OCI-M2 (cell line): ENCODE measurements around the gene ADAMTSL5.
"Not testable (repeated sequence)": the region's sequence is repeated elsewhere in the genome, so short reads cannot be mapped to it uniquely, and the experiment has no call there.

Source experiments
- DNase-seq: peaks from one replicate; lab custom pipeline; 2025; ENCODE audit not compliant: unreplicated experiment; lab: John Stamatoyannopoulos, UW

ADAMTSL5 gene

DNA sequence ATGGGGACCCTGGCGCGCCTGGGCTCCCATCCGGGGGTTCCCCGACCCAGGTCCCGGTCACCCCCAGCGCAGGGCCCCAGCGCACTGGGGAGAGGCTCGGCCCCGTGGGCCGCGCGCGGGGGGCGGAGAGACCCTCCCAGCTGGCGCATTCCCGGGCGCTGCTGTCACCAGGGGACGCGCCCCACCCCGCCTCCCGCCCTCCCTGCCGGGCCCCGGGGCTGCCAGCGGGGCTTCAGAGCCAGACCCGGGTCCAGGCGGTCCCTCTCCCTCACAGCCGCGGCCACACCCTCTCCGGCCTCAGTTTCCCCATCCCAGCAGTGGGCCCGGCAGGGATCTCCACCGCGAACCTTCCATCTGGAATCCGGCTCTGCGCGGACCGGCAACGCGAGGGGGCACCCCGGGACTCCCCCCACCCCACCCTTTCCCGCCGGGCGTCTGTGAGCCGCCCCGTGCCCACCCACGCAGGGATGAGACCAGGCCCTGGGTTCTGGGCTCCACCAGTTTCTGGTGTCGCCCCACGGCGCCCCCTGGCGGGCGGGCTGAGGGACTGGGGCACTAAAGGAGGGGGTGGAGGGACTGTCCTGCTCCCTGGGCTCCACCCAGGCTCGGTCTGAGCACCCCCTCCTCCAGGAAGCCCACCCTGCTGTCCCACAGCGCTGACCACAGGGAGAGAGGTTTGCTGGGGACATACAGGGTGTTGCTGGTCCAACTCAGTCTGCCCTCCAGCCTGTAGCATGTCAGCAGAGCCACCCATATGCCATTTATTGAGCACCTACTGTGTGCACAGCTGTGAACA is 878 bp upstream of the ADAMTSL5 start:
- DNase-seq, result no peak

DNA sequence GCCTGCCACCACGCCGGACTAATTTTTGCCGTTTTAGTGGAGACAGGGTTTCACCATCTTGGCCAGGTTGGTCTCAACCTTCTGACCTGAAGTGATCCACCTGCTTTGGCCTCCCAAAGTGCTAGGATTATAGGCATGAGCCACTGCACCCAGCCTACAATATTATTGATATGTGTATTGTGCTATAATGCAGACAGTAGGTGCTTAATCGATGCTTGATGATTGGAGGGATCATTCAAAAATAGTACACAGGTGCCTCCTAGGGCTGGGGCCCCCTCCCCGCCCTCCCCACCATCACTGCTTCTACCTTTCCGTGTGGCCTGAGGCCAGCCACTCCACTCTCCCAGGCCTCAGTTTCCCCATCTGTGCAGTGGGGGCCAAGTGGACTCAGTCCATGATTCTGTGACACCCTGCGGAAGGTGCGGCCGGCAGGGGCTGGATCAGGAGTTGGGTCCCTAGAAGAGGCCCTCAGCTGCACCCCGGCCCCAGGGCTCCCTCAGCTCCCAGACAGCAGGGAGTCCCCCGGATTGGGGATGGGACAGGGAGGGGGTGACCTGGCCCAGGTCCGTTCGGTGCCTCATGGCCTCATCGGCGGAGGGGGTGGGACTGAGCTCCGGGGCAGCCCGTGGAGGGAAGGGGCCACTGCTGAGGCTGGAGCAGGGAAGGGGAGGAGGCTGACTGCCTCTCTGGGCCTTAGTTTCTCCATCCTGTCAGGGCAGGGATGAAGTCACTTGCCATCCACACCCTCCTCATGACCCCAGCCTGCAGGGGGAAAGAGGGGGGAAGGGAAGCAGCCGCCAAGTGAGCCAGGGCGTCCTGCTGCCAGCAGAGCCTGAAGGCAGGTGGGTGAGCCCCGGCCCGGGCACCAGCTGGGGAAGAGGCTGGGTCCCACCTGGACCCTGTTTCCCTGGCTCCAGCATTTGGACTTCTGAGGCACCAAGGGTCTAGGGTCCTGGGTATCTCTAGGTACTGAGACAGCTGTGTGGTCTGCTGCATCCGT is 1.2 kb downstream of the ADAMTSL5 start:
- DNase-seq, result no peak

DNA sequence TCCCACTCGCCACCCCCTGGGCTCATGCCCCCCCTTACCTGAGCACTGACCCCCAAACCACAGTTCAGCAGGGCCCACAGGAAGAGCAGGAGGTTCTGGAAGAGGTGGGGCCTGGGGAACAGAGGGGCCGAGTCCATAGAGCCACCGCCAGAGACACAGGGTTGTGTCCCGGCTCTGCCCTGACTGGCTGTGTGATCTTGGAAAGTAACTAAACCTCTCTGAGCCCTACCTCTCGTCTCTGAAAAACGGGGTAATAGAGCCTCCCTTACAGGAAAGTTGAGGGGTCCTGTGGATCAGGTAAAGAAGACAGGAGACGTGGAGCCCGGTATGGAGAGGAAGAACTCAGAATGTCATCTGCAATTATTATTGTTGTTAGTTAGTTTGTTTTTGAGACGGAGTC is 2.0 kb downstream of the ADAMTSL5 start:
- DNase-seq, result no peak

DNA sequence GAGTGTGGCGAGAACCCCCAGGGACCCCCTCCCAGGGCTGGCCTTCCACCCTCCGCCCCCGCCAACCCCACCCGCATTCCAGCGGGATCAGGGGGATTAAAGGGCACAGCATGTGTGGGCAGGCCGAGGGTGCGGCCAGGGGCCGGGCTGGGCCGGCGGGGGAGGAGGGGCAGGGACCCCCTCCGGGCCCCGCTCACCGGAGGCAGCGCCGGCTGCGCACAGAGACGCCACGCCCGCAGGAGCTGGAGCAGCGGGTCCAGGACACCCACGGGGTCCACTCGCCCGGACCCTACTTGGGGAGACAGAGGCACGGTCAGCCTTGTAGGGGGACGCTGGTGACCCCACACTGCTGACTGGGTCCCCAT is 2.4 kb downstream of the ADAMTSL5 start:
- no peak for DNase-seq

DNA sequence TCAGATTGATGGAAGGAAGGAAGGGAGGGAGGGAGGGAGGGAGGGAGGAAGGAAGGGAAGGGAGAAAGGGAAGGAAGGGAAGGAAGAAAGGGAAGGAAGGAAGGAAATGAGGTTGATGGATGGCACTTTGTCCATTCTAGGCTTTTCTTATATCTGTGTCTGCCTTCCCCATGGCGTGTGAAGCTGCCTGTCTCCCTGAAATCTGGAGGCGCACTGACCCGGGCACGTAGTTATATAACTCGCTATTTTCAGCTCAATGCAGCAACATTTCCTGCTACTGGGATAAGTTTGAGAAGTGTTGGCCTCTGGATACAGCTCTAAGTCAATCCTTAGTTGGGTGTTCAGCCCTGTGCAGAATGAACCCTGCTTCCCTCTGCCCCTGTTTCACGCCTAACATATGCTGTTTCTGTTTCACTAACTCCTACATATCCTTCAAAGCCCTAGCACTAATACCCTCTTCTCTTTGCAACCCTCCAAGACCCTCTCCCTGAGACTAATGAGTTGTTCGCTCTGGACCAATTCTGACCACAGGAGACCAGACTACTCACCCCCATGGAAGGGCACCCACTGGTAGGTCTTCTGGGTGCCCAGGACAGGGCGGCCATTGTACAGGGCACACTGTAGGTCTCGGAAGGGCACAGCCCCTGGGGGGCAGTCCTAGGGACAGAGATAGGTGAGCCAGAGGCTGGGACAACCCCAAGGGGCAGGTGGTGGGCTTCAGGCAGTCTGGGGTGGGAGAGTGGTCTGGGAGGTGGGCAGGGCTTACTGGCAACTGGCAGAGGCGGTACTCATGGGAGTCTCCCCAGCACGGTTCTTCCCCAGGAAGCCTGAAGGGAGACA is 3.0 kb downstream of the ADAMTSL5 start:
- DNase-seq, result no peak

DNA sequence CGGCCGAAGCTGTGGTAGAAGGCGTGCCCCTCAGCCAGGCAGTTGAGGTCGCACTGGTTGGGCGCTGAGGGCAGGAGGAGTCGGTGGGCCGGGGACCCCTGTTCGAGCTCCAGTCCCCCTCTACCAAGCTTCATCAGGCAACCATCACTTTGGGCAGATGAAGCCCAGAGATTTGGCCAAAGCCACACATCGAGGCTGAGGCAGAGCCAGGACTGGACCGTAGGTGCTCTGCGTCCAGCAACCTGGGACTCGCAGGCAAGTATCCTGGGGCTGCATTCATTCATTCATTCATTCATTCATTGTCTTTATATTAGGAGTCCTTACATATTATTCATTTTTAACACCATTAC is 4.3 kb downstream of the ADAMTSL5 start:
- DNase-seq, result no peak

DNA sequence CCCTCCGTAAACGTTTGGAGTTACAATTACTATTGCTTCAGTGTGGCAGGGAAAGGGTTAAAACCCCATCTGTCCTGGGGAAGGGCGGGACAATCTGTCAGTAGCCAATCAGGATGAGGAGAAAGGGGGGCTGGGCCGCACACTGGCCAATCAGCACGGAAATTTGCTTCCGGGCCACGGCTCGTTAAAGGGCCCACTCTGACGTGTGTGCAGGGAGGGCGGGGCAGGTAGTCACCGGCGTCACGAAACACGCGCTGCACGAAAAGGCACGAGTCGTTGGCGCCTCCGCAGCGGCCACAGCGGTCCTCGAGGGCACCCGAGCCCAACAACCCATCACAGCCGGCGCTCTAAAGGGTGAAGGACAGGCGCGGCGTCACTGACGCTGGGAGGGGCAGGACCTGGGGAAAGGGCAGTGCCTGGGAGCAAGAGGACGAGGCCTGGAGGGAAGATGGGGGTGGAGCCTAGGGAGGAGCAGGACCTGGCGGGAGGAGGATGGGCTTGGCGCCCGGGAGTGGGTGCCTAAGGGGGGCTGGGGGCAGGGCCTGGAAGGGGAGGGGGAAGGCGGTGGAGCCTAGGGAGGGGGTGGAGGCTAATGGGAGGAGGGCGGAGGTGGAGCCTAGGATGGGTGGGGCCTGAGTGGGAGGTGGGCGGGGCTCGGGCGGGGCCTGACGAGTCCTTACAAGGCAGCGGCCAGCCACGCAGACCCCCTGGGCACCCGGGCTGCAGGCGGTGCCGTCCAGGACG is 4.9 kb downstream of the ADAMTSL5 start:
- peak; percentile 63 for DNase-seq

DNA sequence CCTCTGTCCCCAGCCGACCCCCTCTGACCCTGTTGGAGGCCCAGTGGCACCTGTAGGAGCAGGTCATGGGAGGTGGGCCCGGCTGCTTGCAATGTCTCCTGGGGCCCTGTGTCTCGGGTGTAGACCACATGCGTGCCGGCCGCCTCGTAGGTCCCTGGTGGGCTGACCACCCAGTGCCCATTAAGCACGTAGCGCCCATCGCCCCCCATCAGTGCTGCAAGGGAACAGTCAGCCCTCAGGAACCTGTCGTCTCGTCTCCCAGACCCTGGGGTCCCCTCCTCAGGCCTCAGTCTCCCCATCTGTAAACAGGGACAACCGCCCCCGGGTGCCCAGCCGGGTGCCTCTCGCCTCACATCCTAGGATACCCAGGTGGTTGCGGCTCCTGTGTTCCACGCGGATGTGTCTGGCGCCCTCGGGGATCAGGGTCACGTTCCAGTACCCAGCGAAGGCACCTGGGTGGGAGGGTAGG is 5.6 kb downstream of the ADAMTSL5 start:
- DNase-seq, result no peak

DNA sequence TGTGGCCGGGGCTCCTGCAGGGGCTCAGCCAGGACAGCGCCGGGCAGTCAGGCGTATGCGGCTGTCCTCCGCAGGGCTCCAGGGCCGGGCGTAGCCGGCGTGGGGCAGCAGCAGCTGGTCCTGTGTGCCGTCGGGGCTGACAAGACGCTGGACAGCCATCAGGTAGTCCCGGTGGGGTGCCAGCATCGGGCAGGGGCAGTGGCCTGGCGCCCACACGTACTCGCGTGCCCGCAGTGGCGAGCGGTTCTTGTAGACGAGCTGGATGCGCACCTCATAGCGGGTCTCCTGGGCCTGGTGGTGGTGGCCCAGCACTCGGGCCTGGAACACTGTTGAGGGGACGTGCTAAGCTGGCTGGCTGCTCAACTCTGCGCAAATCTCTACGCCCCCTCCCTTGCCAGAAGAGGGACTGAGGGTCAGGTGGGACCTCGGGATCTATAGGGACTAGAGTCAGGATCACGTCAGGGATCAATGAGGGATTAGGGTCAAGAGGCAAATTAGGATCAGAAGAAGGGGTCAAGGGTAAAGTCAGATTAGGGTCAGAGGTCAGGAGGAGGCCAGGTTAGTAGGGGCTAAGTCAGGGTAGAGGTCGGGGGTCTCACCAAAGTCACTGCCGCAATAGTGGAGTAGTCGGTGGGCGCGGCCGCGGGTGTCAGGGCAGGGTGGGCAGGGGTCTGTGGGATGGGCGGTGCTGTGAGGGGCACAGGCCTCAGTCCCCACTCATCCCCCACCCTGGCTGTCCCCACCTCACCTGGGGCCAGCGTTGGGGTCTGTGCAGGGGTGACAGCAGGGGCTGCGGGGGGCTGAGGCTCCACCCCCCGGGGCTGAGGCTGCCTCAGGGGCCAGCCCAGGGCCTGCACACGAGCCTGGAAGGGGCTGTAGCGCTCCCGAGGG is 6.6 kb downstream of the ADAMTSL5 start:
- no peak for DNase-seq

DNA sequence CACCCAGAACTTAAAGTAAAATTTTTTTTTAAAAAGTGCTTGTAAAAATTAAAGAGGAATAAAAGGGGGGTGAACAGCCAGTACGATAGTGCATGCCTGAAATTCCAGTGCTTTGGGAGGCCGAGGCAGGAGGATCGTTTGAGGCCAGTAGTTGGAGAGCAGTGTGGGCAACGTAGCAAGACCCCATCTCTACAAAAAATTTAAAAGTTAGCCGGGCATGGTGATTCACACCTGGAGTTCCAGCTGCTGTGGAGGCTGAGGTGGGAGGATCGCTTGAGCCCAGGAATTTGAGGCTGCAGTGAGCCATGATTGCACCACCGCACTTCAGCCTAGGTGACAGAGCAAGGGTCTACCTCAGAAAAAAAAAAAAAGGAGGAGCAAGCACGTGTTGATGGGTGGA is 7.8 kb downstream of the ADAMTSL5 start:
- DNase-seq, result no peak

DNA sequence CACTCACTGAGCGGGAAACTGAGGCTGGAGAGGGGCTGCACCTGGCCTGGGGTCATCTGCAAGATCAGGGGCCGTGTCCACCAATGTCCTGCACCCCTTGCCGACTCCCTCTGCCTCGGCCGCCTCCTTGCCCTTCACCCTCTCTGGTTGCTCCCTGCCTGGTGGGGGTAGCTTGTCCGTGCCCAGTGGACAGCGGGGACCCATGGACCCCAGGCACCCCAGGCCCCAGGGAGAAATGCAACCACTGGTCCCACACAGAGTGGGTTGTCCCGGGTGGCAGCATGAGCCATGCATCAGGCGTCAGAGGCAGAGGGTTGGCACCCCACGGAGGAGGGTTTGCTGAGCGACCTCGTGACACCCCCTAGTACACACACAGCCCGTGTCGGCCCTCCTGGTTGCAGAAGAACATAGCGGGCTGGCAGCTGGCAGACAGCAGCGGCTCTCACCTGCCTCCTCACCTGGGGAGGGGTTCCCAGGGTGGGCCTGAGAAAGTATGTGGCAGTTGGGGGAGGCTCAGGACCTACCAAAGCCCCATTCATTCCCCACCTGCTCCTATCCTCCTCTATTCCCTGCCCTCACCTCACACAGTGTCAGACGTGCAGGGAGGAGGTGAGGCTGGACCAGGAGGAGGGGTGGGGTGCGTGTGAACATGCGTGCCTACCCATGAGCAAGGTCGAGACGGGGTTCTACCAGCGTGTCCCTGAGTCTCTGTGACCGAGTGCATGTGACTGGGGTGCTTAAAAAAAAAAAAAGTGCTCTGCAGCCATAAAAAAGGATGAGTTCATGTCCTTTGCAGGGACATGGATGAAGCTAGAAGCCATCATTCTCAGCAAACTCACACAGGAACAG is 8.7 kb downstream of the ADAMTSL5 start:
- DNase-seq, result no peak

DNA sequence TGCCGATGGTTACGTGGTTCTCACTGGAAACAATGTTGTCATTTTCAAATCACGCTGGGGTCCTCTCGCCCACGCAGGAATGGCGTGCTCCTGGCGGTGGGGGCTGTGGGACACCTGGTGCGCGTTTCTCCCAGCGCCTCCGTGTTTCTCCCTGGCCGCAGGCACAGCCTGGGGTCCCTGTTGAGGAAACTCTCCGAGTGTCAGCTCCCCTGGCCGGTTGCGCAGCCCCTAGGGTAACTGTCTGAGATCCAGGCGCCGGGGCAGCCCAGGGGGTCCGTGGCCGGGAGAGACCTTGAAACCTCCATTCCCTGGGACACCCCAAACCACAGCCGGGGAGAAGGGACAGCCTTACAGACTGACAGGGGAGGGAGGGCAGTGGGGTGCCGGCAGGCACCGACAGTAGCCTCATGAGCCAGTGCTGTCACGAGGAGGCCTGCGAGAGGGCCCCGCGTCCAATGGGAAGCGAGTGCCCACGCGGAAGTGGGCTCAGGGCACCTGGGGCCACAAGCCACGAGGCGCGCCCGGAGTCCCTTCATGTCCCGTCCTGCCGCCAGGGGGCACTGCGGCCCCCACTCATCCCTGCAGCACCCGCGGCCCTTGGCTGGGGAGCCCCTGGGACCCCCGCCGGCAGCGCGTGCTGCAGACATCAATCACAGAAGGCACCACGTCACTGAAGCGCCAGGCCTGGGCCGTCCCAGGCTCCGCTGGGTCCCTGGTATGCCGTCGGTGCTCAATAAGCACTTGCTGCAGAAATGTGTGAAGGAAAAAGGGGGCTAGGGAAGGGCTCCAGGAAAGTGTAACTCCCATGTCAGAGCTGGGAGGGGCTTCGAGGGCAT is 9.5 kb downstream of the ADAMTSL5 start:
- no peak for DNase-seq

DNA sequence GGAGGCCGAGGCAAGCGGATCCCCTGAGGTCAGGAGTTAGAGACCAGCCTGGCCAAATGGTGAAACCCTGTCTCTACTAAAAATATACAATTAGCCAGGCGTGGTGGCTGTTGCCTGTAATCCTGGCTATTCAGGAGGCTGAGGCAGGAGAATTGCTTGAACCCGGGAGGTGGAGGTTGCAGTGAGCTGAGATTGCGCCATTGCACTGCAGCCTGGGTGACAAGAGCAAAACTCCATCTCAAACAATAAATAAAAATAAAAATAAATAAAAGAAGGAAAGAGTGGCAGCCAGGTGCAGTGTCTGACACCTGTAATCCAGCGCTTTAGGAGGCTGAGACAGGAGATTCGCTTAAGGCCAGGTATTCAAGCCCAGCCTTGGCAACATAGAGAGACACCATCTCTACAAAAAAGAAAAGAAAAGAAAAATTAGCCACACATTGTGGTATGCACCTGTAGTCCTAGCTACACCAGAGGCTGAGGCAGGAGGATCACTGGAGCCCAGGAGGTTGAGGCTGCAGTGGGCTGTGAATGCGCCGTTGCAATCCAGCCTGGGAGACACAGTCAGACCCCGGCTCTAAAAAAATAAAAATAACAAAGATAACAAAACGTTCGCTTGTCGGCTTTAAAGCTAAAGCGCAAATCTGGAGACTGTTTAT is 10.3 kb downstream of the ADAMTSL5 start:
- DNase-seq, result no peak

DNA sequence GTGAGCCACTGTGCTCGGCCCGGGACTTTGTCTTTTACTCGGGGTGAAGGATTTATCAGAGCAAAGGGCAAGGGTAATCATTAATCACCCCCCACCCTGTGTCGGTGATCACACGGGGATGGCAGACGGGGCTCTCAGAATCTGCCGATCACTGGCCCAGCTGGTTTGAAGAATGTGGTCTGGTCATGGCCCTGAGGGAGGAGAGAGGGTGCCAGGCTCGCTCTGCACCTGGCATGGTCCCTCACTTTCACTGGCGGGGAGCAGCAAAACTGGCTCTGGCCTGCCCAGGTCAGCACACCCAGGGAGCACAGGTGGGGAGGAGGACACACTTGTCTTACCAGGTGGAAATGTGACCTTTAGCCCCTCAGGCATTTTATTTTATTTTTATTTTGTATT is 11.6 kb downstream of the ADAMTSL5 start:
- no peak for DNase-seq

DNA sequence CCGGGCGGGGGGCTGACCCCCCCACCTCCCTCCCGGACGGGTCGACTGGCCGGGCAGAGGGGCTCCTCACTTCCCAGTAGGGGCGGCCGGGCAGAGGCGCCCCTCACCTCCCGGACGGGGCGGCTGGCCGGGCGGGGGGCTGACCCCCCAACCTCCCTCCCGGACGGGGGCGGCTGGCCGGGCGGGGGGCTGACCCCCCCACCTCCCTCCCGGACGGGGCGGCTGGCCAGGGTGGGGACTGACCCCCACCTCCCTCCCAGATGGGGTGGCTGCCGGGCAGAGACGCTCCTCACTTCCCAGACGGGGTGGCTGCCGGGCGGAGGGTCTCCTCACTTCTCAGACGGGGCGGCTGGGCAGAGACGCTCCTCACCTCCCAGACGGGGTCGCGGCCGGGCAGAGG is 13.6 kb downstream of the ADAMTSL5 start:
- not testable (repeated sequence) for DNase-seq

DNA sequence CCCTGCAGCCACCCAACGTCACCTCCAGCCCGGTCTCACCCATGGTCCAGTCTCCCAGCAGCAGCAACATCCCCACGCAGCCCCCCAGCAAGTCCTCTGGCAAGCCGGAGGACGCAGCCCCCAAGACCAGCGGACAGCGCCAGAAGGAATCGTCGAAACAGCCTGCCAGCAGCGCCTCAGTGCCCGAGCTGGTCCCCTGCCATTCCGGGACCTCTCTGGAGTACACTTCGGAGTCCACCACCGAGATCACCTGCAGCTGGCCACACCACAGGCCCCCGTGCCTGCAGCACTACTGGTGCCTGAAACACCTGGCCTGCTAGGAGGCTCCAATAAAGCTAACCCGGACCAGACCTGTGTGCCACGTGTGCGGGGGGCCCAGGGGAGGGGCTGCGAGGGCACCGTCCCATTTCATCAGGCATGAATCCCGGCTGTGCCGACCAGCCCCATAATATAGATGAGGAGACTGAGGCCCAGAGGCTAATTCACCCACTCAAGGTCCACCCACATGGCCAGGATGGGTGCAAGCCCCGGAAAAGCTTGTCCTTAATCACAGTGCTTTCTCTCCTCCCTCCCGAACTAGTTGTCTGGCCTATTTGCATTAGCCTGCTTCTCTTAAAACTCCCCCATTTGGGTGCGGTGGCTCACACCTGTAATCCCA is 15.1 kb downstream of the ADAMTSL5 start:
- DNase-seq, result no peak
